SK-N-SH (cell line): ENCODE results near the gene NDFIP1. TPM values are rescaled to one million over a fixed set of nuclear protein-coding genes. Genes with fewer than 3 reads are reported as not detected.

Experiments used
- CTCF ChIA-PET: fragments of 300-600, 350-600 bp; formaldehyde crosslinking; extraction: SDS; loops from one replicate; lab custom pipeline; 2021; lab: Yijun Ruan, JAX
- POLR2A ChIA-PET: fragments of 350-600 bp; sonication (Branson Sonifier 250); formaldehyde crosslinking; extraction: SDS; loops from one replicate; lab custom pipeline; 2020; ENCODE audit warnings: antibody characterized with exemption, inconsistent platforms; lab: Yijun Ruan, JAX
- DNase-seq: peaks from one replicate; pipeline ENCODE4 v3.0.0; 2012
- H2AFZ ChIP-seq: fragments of 200-600 bp; sonication (generic); 2 replicates; pipeline ENCODE4 v1.8.1; 2016; ENCODE audit warnings: antibody characterized with exemption, mild to moderate bottlenecking, low read depth
- H3F3A ChIP-seq: fragments of 200-600 bp; sonication (generic); replicated peaks from 2 replicates; pipeline ENCODE3; 2016; ENCODE audit warnings: antibody characterized with exemption, mild to moderate bottlenecking; ENCODE audit not compliant: insufficient read depth
- H3K27ac ChIP-seq, 2 experiments: fragments of 200-500 bp in 1 of 2; fragments of 200-600 bp in 1 of 2; sonication (Bioruptor generic) in 1 of 2; sonication (generic), shearing (Covaris generic) in 1 of 2; 2 replicates each; pipeline versions ENCODE4 v1.5.1 to v1.6.1; 2014 to 2016; ENCODE audit warnings: low read depth in 2 of 2, inconsistent platforms in 1 of 2, low read length in 1 of 2, mild to moderate bottlenecking in 1 of 2, mixed read lengths in 1 of 2
- H3K27me3 ChIP-seq: fragments of 200-600 bp; sonication (generic), shearing (Covaris generic); 2 replicates; pipeline ENCODE4 v1.6.1; 2016; ENCODE audit warnings: mixed run types; ENCODE audit not compliant: insufficient read depth
- H3K36me3 ChIP-seq, 2 experiments: fragments of 200-500 bp in 1 of 2; fragments of 200-600 bp in 1 of 2; sonication (Bioruptor generic) in 1 of 2; sonication (generic) in 1 of 2; replicated peaks in 1 of 2; 2 replicates each; pipeline versions ENCODE3 to v1.5.1; 2014 to 2016; ENCODE audit warnings: low read length in 1 of 2, mild to moderate bottlenecking in 1 of 2; ENCODE audit not compliant: insufficient read depth in 2 of 2, control insufficient read depth in 1 of 2
- H3K4me1 ChIP-seq, 2 experiments: fragments of 200-500 bp in 1 of 2; fragments of 200-600 bp in 1 of 2; sonication (Bioruptor generic) in 1 of 2; sonication (generic), shearing (Covaris generic) in 1 of 2; 2 replicates each; pipeline versions ENCODE4 v1.5.1 to v1.6.1; 2014 to 2016; ENCODE audit warnings: low read depth in 1 of 2, low read length in 1 of 2, mixed run types in 1 of 2; ENCODE audit not compliant: insufficient read depth in 2 of 2, control insufficient read depth in 1 of 2
- H3K4me2 ChIP-seq: fragments of 200-600 bp; sonication (generic), shearing (Covaris generic); 2 replicates; pipeline ENCODE4 v1.6.1; 2017; ENCODE audit warnings: mixed run types
- H3K4me3 ChIP-seq, 2 experiments: fragments of 200-500 bp in 1 of 2; fragments of 200-600 bp in 1 of 2; sonication (Bioruptor generic) in 1 of 2; sonication (generic), shearing (Covaris generic) in 1 of 2; 2 replicates each; pipeline versions ENCODE4 v1.5.1 to v1.8.1; 2014 to 2016; ENCODE audit warnings: low read depth in 2 of 2, inconsistent platforms in 1 of 2, low read length in 1 of 2, mild to moderate bottlenecking in 1 of 2, mixed read lengths in 1 of 2, moderate library complexity in 1 of 2
- H3K79me2 ChIP-seq: fragments of 200-600 bp; sonication (generic); 2 replicates; pipeline ENCODE4 v1.8.1; 2017; ENCODE audit warnings: mild to moderate bottlenecking; ENCODE audit not compliant: insufficient read depth
- H3K9ac ChIP-seq: fragments of 200-600 bp; sonication (generic); 2 replicates; pipeline ENCODE4 v1.6.1; 2017; ENCODE audit warnings: mixed run types
- H3K9me2 ChIP-seq: fragments of 200-600 bp; sonication (generic); 2 replicates; pipeline ENCODE4 v1.6.1; 2017; ENCODE audit warnings: mixed run types
- H3K9me3 ChIP-seq: fragments of 200-600 bp; sonication (generic); 2 replicates; pipeline ENCODE4 v1.6.1; 2017; ENCODE audit warnings: mixed run types, mild to moderate bottlenecking, moderate library complexity
- H4K20me1 ChIP-seq: fragments of 200-600 bp; sonication (generic); 2 replicates; pipeline ENCODE4 v1.6.1; 2017; ENCODE audit warnings: mild to moderate bottlenecking, mixed run types; ENCODE audit not compliant: insufficient read depth
- CHD2 ChIP-seq: fragments of 150-350 bp; IDR thresholded peaks from 2 replicates; pipeline ENCODE4 v1.6.1; 2018; ENCODE audit warnings: low read length; ENCODE audit not compliant: partially characterized antibody
- ELF1 ChIP-seq: IDR thresholded peaks from 2 replicates; pipeline ENCODE4 v1.4.0; 2012
- FOSL2 ChIP-seq: IDR thresholded peaks from 2 replicates; pipeline ENCODE4 v1.4.0; 2012; ENCODE audit warnings: low read depth, mild to moderate bottlenecking, moderate library complexity, borderline replicate concordance
- FOXJ3 ChIP-seq: sonication (generic); formaldehyde crosslinking; IDR thresholded peaks from 2 replicates; pipeline ENCODE4 v1.5.1; 2020; ENCODE audit warnings: mild to moderate bottlenecking, missing genetic modification reagents
- FOXM1 ChIP-seq: IDR thresholded peaks from 2 replicates; pipeline ENCODE4 v1.4.0; 2012; ENCODE audit warnings: low read depth, mild to moderate bottlenecking
- JUND ChIP-seq: IDR thresholded peaks from 2 replicates; pipeline ENCODE4 v1.4.0; 2012
- MAX ChIP-seq: IDR thresholded peaks from 2 replicates; pipeline ENCODE4 v1.4.0; 2012; ENCODE audit warnings: low read depth
- NRF1 ChIP-seq: IDR thresholded peaks from 2 replicates; pipeline ENCODE4 v1.6.1; 2012; ENCODE audit warnings: low read depth, mild to moderate bottlenecking, low read length
- PBX3 ChIP-seq: IDR thresholded peaks from 2 replicates; pipeline ENCODE4; 2012
- POLR2AphosphoS5 ChIP-seq: IDR thresholded peaks from 2 replicates; pipeline ENCODE4 v1.6.1; 2012; ENCODE audit warnings: low read depth, low read length
- RCOR1 ChIP-seq: fragments of 150-350 bp; IDR thresholded peaks from 2 replicates; pipeline ENCODE4 v1.6.1; 2017; ENCODE audit warnings: antibody characterized with exemption, low read length
- RXRA ChIP-seq: IDR thresholded peaks from 2 replicates; pipeline ENCODE4 v1.4.0; 2012; ENCODE audit warnings: low read depth, mild to moderate bottlenecking, borderline replicate concordance
- TAF1 ChIP-seq: IDR thresholded peaks from 2 replicates; pipeline ENCODE4 v1.6.1; 2012; ENCODE audit warnings: low read depth, mild to moderate bottlenecking, low read length, moderate library complexity, borderline replicate concordance
- TCF12 ChIP-seq: IDR thresholded peaks from 2 replicates; pipeline ENCODE4 v1.4.0; 2012
- USF1 ChIP-seq: IDR thresholded peaks from 2 replicates; pipeline ENCODE4 v1.4.0; 2012; ENCODE audit warnings: low read depth, borderline replicate concordance
- ZBTB33 ChIP-seq: IDR thresholded peaks from 2 replicates; pipeline ENCODE4 v1.4.0; 2012; ENCODE audit warnings: low read depth, borderline replicate concordance
- WGBS: methylation state at CpG from one replicate; pipeline ENCODE4 v1.1.6; 2017; ENCODE audit warnings: low lambda C conversion rate; 5-methylcytosine and 5-hydroxymethylcytosine counted together
- polyA plus RNA-seq, 3 experiments: library from polyadenylated mRNA; depleted of rRNA; stranded (reverse); fragments of >200 nt; gene quantifications; 2 replicates each; pipeline ENCODE4 v1.2.3, GENCODE V29; 2012

The NDFIP1 gene
- polyA plus RNA-seq, 1 of the 3 experiments (the other 2 are of a cell fraction) = 40.0 TPM

DNA sequence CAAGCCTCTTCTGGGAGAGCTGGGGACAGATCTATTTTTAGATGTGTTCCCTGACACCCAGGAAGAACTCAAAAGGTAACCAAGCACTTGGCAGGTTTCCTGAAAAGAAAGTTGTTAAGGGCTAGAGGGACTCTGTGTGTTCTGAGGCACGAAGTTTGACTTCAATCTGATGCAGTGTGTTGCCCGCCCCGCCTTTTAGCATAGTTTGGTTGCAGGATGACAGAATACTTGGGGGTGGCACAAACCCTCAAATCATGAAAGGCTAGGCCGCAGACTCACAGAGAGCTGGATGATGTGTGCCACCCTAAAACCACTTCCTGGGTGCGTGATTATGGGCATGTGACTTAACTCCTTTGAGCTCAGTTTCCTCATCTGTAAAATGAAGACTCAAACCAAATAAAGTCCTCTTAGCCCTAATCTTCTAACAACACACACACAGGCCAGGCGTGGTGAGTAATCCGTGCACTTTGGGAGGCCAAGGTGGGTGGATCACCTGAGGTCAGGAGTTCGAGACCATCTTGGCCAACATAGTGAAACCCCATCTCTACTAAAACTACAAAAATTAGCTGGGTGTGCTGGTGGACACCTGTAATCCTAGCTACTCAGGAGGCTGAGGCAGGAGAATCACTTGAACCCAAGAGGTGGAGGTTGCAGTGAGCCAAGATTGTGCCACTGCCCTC, 12.8 kb upstream of the NDFIP1 start (continued):
- TF ChIP-seq FOXJ3 (CRISPR knock-in tag) (no peak), ZBTB33 (no peak), NRF1 (no peak), RXRA (no peak), FOSL2 (no peak), FOXM1 (no peak), ELF1 (no peak)

DNA sequence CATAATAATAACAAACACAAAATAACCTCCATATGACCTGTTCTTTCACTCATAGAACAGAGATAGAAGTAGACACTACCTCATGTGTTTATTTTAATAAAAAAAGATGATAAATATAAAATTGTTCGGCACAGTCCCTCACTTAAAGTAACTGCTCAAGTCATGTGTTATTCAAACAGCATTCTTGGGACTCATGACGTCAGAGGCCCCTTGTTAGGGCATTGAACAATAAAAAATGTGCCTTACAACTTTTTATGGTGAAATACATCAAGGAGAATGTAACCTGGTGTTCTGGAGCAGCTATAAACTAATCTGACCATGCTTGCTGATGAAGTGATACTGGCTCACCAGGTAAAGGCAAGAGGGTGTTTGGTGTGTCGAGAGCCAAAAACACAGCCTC, 12.2 kb upstream of the NDFIP1 start:
- ChIA-PET POLR2A (no interaction called here), CTCF (interaction anchor here (1.2 kb wide), 1 partner anchor 617 kb away, joined by 3 read pairs; no protein-coding TSS in a partner anchor)
- Histone ChIP-seq H3K27me3 (no peaks in the 10 kb centered on the region), H2AFZ (no peak overlapping the region), H3K27ac (no peak overlapping the region), H4K20me1 (no peaks in the 10 kb centered on the region), H3K9me3 (no peaks in the 10 kb centered on the region), H3K4me1 (no peaks in the 10 kb centered on the region), H3K36me3 (no peaks in the 10 kb centered on the region), H3K4me3 (no peak overlapping the region), H3F3A (no peaks in the 10 kb centered on the region), H3K9ac (no peak overlapping the region), H3K4me2 (no peak overlapping the region), H3K79me2 (no peaks in the 10 kb centered on the region), H3K9me2 (no peaks in the 10 kb centered on the region)
- TF ChIP-seq NRF1 (no peak), POLR2AphosphoS5 (no peak), USF1 (no peak), MAX (no peak), JUND (no peak), ELF1 (no peak), PBX3 (no peak), FOXM1 (no peak), TCF12 (no peak), CHD2 (no peak), RCOR1 (no peak), FOXJ3 (CRISPR knock-in tag) (no peak), TAF1 (no peak)
- DNase-seq = no peak
- 76% methylated on average over 3 of the region's 3 CpGs for WGBS
